Neural crest cell (in vitro differentiated cells): ENCODE data around the gene GBP4. TPM values are rescaled to one million over a fixed set of nuclear protein-coding genes. Genes with fewer than 3 reads are reported as not detected.

Source experiments
- DNase-seq: peaks from one replicate; pipeline ENCODE4 v3.0.0; 2021; ENCODE audit warnings: low read depth, mixed read lengths, low spot score
- H3K27ac Mint-ChIP-seq: one replicate; pipeline ENCODE4 v1.8.0; 2021; ENCODE audit warnings: mild to moderate bottlenecking, mixed read lengths; ENCODE audit not compliant: unreplicated experiment
- H3K27me3 Mint-ChIP-seq: 2 replicates; pipeline ENCODE4 v1.8.0; 2021; ENCODE audit warnings: low read depth, mild to moderate bottlenecking, mixed read lengths
- H3K36me3 Mint-ChIP-seq: 2 replicates; pipeline ENCODE4 v1.8.0; 2021; ENCODE audit warnings: low read depth, mild to moderate bottlenecking, mixed read lengths
- H3K4me1 Mint-ChIP-seq: 2 replicates; pipeline ENCODE4 v1.8.0; 2021; ENCODE audit warnings: mixed read lengths
- H3K4me3 Mint-ChIP-seq: one replicate; pipeline ENCODE4 v1.8.0; 2021; ENCODE audit warnings: mild to moderate bottlenecking, mixed read lengths
- H3K9me3 Mint-ChIP-seq: 2 replicates; pipeline ENCODE4 v1.8.0; 2021; ENCODE audit warnings: mixed read lengths
- CTCF ChIP-seq: fragments of 200-600 bp; sonication (generic); conservative IDR thresholded peaks from 2 replicates; pipeline ENCODE4 v1.5.0; 2021; ENCODE audit warnings: antibody characterized with exemption, mild to moderate bottlenecking
- total RNA-seq: library from RNA; stranded (reverse); gene quantifications from 2 replicates; pipeline ENCODE4 v1.2.1, GENCODE V29; 2021

The GBP4 gene
- total RNA-seq, 1 donor from 2014 or later, result not detected

DNA sequence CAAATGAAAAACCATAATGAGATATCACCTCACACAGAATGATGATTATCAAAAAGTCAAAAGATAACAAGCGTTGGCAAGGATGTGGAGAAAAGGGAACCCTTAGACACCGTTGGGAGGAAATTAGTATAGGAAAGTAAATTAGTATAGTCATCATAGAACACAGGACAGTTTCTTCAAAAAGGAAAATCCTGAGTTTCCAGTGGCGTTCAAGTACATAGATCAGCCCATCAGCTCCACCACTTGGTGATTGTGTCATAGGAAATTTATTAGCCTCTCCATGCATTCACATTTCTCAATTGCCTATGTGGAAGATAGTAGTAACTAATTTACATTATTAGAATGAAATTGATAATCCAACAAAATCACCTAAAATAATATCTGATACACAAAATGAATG lies 52.0 kb downstream of the GBP4 start:
- Mint-ChIP-seq H3K27me3 (peaks cover 7% of the 10 kb centered on the region), H3K4me3 (no peak overlapping the region), H3K36me3 (no peaks in the 10 kb centered on the region), H3K27ac (no peak overlapping the region), H3K9me3 (no peaks in the 10 kb centered on the region), H3K4me1 (no peaks in the 10 kb centered on the region)
- no peak for DNase-seq
- no peak for TF ChIP-seq CTCF

GRCh38 chr1:89143484-89143883 lies 55.3 kb downstream of the GBP4 start:
- Mint-ChIP-seq H3K4me1 (no peaks in the 10 kb centered on the region), H3K27me3 (peaks cover 8% of the 10 kb centered on the region), H3K27ac (no peak overlapping the region), H3K4me3 (no peak overlapping the region), H3K9me3 (no peaks in the 10 kb centered on the region), H3K36me3 (no peaks in the 10 kb centered on the region)
- TF ChIP-seq CTCF, result no peak
- no peak for DNase-seq

- no peak for TF ChIP-seq CTCF
- Mint-ChIP-seq H3K9me3 (no peaks in the 10 kb centered on the region), H3K4me1 (no peaks in the 10 kb centered on the region), H3K4me3 (no peak overlapping the region), H3K36me3 (no peaks in the 10 kb centered on the region), H3K27me3 (peaks cover 14% of the 10 kb centered on the region), H3K27ac (no peak overlapping the region)
- no peak for DNase-seq
These were observed 56.6 kb downstream of the GBP4 start for GRCh38 chr1:89142160-89142559.

GRCh38 chr1:89133747-89134146 lies 65.0 kb downstream of the GBP4 start:
- DNase-seq, result no peak
- Mint-ChIP-seq H3K27ac (no peak overlapping the region), H3K9me3 (no peaks in the 10 kb centered on the region), H3K36me3 (no peaks in the 10 kb centered on the region), H3K27me3 (peaks cover 17% of the 10 kb centered on the region), H3K4me3 (no peak overlapping the region), H3K4me1 (peaks cover 4% of the 10 kb centered on the region)
- no peak for TF ChIP-seq CTCF

Other genes with a start within 250 kb of the GBP4 start
- gene KYAT3, start 206.3 kb downstream of the GBP4 start, total RNA-seq, result 49.2 and 50.7 TPM in 2 replicates
- gene RBMXL1, start 206.3 kb downstream of the GBP4 start, total RNA-seq, result 17.2 and 17.9 TPM in 2 replicates
- gene GBP3, start 176.1 kb downstream of the GBP4 start, total RNA-seq, result not detected in 2 replicates
- not detected in 2 replicates for gene GBP1, start 133.7 kb downstream of the GBP4 start, total RNA-seq
- gene GBP2, start 72.8 kb downstream of the GBP4 start, total RNA-seq, result not detected in 2 replicates
- not detected in 2 replicates for gene GBP7, start 22.9 kb downstream of the GBP4 start, total RNA-seq
- not detected in 2 replicates for gene GBP5, start 73.9 kb upstream of the GBP4 start, total RNA-seq
- not detected in 2 replicates for gene GBP6, start 165.1 kb upstream of the GBP4 start, total RNA-seq